MM.1S (cell line): Measurements from ENCODE around the gene ARL13A.

Experiments used
- CTCF ChIP-seq: fragments of 300-600 bp; sonication (generic); IDR thresholded peaks from 2 replicates; pipeline ENCODE4 v1.5.1; 2016; ENCODE audit warnings: antibody characterized with exemption, low read length, mixed read lengths
- EZH2phosphoT487 ChIP-seq: fragments of 300-600 bp; sonication (generic); IDR thresholded peaks from 2 replicates; pipeline ENCODE4 v1.6.1; 2018; ENCODE audit warnings: antibody characterized with exemption, low read length

GRCh38 chrX:100939333-100939732 is 30.2 kb upstream of the ARL13A start:
- TF ChIP-seq CTCF (no peak), EZH2phosphoT487 (no peak)
